AG04450 (cell line): Measurements from ENCODE around the gene SNED1. TPM values are rescaled to one million over a fixed set of nuclear protein-coding genes. Genes with fewer than 3 reads are reported as not detected.

Source experiments
- CTCF ChIA-PET: fragments of 300-600, 350-600 bp; formaldehyde crosslinking; extraction: SDS; loops from one replicate; lab custom pipeline; 2022; ENCODE audit warnings: antibody characterized with exemption, inconsistent platforms; lab: Charles Lee
- POLR2A ChIA-PET: fragments of 350-600 bp; formaldehyde crosslinking; extraction: SDS; loops from one replicate; lab custom pipeline; 2021; ENCODE audit warnings: antibody characterized with exemption, inconsistent platforms; lab: Yijun Ruan, JAX
- DNase-seq: peaks from one replicate; pipeline ENCODE4 v3.0.0-alpha.2; 2011; ENCODE audit warnings: low read depth, low spot score
- H3K27ac ChIP-seq: one replicate; pipeline ENCODE4 v1.5.1; 2012; ENCODE audit warnings: low read depth, low read length, control low read depth
- H3K27me3 ChIP-seq: one replicate; pipeline ENCODE4 v1.6.0; 2012; ENCODE audit warnings: low read length; ENCODE audit not compliant: control insufficient read depth, insufficient read depth
- H3K4me3 ChIP-seq: 2 replicates; pipeline ENCODE4 v1.5.1; 2011; ENCODE audit warnings: mild to moderate bottlenecking, low read depth, low read length, control low read depth
- H3K9me3 ChIP-seq: 2 replicates; pipeline ENCODE4 v1.5.1; 2012; ENCODE audit warnings: low read length; ENCODE audit not compliant: control insufficient read depth, insufficient read depth
- polyA plus RNA-seq: library from polyadenylated mRNA; depleted of rRNA; stranded (reverse); fragments of >200 nt; gene quantifications from 2 replicates; pipeline ENCODE4 v1.2.3, GENCODE V29; 2011
- TF ChIP-seq, protein P1 (sequence below): IDR thresholded peaks from 2 replicates; pipeline ENCODE4 v1.5.1; 2011; ENCODE audit warnings: low read depth, low read length, control low read depth, inconsistent platforms

SNED1 gene
- polyA plus RNA-seq, 1 experiment: 1.6 TPM

GRCh38 chr2:241130316-241130715 is 131.9 kb downstream of the SNED1 start:
- TF ChIP-seq, protein P1, sequence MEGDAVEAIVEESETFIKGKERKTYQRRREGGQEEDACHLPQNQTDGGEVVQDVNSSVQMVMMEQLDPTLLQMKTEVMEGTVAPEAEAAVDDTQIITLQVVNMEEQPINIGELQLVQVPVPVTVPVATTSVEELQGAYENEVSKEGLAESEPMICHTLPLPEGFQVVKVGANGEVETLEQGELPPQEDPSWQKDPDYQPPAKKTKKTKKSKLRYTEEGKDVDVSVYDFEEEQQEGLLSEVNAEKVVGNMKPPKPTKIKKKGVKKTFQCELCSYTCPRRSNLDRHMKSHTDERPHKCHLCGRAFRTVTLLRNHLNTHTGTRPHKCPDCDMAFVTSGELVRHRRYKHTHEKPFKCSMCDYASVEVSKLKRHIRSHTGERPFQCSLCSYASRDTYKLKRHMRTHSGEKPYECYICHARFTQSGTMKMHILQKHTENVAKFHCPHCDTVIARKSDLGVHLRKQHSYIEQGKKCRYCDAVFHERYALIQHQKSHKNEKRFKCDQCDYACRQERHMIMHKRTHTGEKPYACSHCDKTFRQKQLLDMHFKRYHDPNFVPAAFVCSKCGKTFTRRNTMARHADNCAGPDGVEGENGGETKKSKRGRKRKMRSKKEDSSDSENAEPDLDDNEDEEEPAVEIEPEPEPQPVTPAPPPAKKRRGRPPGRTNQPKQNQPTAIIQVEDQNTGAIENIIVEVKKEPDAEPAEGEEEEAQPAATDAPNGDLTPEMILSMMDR: no peak

GRCh38 chr2:241131531-241131930 is 133.1 kb downstream of the SNED1 start:
- POLR2A ChIA-PET: no interaction called here
- Histone ChIP-seq H3K27ac (no peak overlapping the region), H3K9me3 (no peaks in the 10 kb centered on the region), H3K27me3 (no peaks in the 10 kb centered on the region), H3K4me3 (no peak overlapping the region)
- CTCF ChIA-PET: interaction anchor here (0.8 kb wide), 1 partner anchor 42 kb away, joined by 7 read pairs; no protein-coding TSS in a partner anchor
- no peak for DNase-seq
- TF ChIP-seq, protein P1: no peak

More at GRCh38 chr2:241130316-241130715, 131.9 kb downstream of the SNED1 start:
- H3K9me3 ChIP-seq: no peaks in the 10 kb centered on the region; the same call in 1 of the 2 replicates
- no peak overlapping the region for H3K27ac ChIP-seq
- CTCF ChIA-PET: interaction anchor here (1.1 kb wide), 1 partner anchor 52 kb away, joined by 5 read pairs; no protein-coding TSS in a partner anchor
- DNase-seq: no peak
- POLR2A ChIA-PET: no interaction called here
- no peak overlapping the region for H3K4me3 ChIP-seq
- H3K27me3 ChIP-seq: no peaks in the 10 kb centered on the region

- no peak overlapping the region for H3K27ac ChIP-seq
- no peaks in the 10 kb centered on the region for H3K27me3 ChIP-seq
- ChIA-PET POLR2A (no interaction called here), CTCF (interaction anchor here (0.8 kb wide), 1 partner anchor 43 kb away, joined by 7 read pairs; no protein-coding TSS in a partner anchor)
- no peak for DNase-seq
- TF ChIP-seq, protein P1: no peak
- H3K4me3 ChIP-seq: no peak overlapping the region
- no peaks in the 10 kb centered on the region for H3K9me3 ChIP-seq
Observed at GRCh38 chr2:241132538-241133435, 134.4 kb downstream of the SNED1 start.

DNA sequence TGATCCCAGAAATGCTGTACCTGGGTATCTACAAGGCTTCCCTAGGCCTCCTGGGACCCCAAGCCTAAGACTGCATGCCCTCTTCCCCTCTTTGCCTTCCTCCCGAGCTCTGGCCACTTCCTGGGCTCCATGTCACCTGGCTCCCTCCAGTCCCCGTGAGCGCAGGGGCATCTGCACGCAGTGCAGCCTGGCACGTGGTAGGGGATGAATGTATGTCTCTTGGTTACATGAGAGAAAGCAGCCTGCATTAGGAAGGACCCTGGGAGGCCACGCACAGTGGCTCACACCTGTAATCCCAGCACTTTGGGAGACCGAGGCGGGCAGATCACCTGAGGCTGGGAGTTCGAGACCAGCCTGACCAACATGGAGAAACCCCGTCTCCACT is 135.0 kb downstream of the SNED1 start:
- CTCF ChIA-PET: no interaction called here
- Histone ChIP-seq H3K27me3 (no peaks in the 10 kb centered on the region), H3K9me3 (no peaks in the 10 kb centered on the region), H3K27ac (no peak overlapping the region), H3K4me3 (no peak overlapping the region)
- DNase-seq: no peak
- POLR2A ChIA-PET: no interaction called here
- TF ChIP-seq, protein P1: no peak

GRCh38 chr2:241134711-241135110 is 136.3 kb downstream of the SNED1 start:
- TF ChIP-seq, protein P1: no peak
- Histone ChIP-seq H3K4me3 (no peak overlapping the region), H3K9me3 (no peaks in the 10 kb centered on the region), H3K27me3 (no peaks in the 10 kb centered on the region), H3K27ac (no peak overlapping the region)
- DNase-seq: no peak
- ChIA-PET CTCF (no interaction called here), POLR2A (no interaction called here)
